ENCODE data around the gene TUBG2. TPM values are rescaled to one million over a fixed set of nuclear protein-coding genes. Genes with fewer than 3 reads are reported as not detected.

The TUBG2 gene
- total and polyA plus RNA-seq, 2 donors (not counting 1 experiment from before 2014, with no cell fraction given): 16.7 to 19.0 TPM

DNA sequence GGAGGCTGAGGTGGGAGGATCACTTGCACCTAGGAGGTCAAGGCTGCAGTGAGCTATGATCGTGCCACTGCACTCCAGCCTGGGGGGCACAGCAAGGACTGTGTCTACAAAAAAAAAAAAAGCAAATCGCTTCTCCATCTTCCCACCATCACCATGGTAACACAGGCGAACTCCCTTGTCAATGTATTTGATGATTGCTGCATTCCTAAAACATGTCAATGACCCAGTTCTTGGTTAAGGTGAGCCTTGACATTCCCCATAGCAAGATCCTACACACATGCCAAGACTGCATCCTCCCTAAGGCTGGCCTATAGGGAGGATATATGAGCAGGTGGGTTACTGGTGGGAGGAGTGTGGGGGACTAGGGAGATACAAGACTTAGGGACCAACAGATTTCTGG is 35.4 kb downstream of the TUBG2 start:
- intact Hi-C loops (cut with micrococcal nuclease): no loop called here
- no peak for DNase-seq
- POLR2A ChIA-PET: no interaction called here
- H3K27ac ChIP-seq (ENCODE audit: low read length in 2 of 2): no peak overlapping the region
- TF ChIP-seq, protein P1, sequence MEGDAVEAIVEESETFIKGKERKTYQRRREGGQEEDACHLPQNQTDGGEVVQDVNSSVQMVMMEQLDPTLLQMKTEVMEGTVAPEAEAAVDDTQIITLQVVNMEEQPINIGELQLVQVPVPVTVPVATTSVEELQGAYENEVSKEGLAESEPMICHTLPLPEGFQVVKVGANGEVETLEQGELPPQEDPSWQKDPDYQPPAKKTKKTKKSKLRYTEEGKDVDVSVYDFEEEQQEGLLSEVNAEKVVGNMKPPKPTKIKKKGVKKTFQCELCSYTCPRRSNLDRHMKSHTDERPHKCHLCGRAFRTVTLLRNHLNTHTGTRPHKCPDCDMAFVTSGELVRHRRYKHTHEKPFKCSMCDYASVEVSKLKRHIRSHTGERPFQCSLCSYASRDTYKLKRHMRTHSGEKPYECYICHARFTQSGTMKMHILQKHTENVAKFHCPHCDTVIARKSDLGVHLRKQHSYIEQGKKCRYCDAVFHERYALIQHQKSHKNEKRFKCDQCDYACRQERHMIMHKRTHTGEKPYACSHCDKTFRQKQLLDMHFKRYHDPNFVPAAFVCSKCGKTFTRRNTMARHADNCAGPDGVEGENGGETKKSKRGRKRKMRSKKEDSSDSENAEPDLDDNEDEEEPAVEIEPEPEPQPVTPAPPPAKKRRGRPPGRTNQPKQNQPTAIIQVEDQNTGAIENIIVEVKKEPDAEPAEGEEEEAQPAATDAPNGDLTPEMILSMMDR (IDR thresholded peaks at IDR 0.05): no peak
- TF ChIP-seq EZH2 (IDR thresholded peaks at IDR 0.05; ENCODE audit: borderline replicate concordance, insufficient read depth, low read depth, low read length, poor library complexity, severe bottlenecking): no peak
- H3K4me1 ChIP-seq (ENCODE audit: control insufficient read depth in 2 of 2, insufficient read depth in 2 of 2, low read length in 2 of 2): no peaks in the 10 kb centered on the region
- H3K27me3 ChIP-seq (replicated peaks in 1 of 4; ENCODE audit: control extremely low read depth in 1 of 4, control insufficient read depth in 3 of 4, insufficient read depth in 4 of 4, low read length in 3 of 4): no peaks in the 10 kb centered on the region
- H4K20me1 ChIP-seq (ENCODE audit: control insufficient read depth, insufficient read depth, low read length, poor library complexity, severe bottlenecking): no peaks in the 10 kb centered on the region
- no peak overlapping the region for H3K9ac ChIP-seq (ENCODE audit: low read length)
- H3K9me3 ChIP-seq (ENCODE audit: control extremely low read depth in 1 of 3, control insufficient read depth in 2 of 3, insufficient read depth in 1 of 3, low read length in 2 of 3): no peaks in the 10 kb centered on the region
- ATAC-seq (ENCODE audit: low read depth): no peak
- H3K27ac Mint-ChIP-seq: no peak overlapping the region
- H3K27me3 Mint-ChIP-seq: no peaks in the 10 kb centered on the region
- no peak overlapping the region for H2AFZ ChIP-seq (ENCODE audit: insufficient read depth, low read depth, low read length, poor library complexity, severe bottlenecking)
- H3K79me2 ChIP-seq (ENCODE audit: control insufficient read depth, insufficient read depth, low read length): no peaks in the 10 kb centered on the region
- H3K9me3 Mint-ChIP-seq (ENCODE audit: insufficient read depth): no peaks in the 10 kb centered on the region
- no CpG with 5 or more reads among the region's 3 CpGs for WGBS (ENCODE audit: insufficient coverage)
- CTCF ChIA-PET: interaction anchor here (0.6 kb wide), 1 partner anchor 764 kb away, joined by 3 read pairs; the partner anchor contains the start of gene ODAD4
- no peaks in the 10 kb centered on the region for H3K4me1 Mint-ChIP-seq
- no peak overlapping the region for H3K4me3 Mint-ChIP-seq
- no peak overlapping the region for H3K4me2 ChIP-seq (replicated peaks; ENCODE audit: low read depth, low read length, poor library complexity, severe bottlenecking)
- no peaks in the 10 kb centered on the region for H3K36me3 ChIP-seq (replicated peaks in 1 of 2; ENCODE audit: control extremely low read depth in 1 of 2, control insufficient read depth in 1 of 2, extremely low read depth in 1 of 2, insufficient read depth in 2 of 2, low read length in 1 of 2)
- H3K4me3 ChIP-seq (ENCODE audit: control extremely low read depth in 1 of 5, extremely low read depth in 1 of 5, insufficient read depth in 1 of 5, low read depth in 2 of 5, low read length in 4 of 5): no peak overlapping the region

DNA sequence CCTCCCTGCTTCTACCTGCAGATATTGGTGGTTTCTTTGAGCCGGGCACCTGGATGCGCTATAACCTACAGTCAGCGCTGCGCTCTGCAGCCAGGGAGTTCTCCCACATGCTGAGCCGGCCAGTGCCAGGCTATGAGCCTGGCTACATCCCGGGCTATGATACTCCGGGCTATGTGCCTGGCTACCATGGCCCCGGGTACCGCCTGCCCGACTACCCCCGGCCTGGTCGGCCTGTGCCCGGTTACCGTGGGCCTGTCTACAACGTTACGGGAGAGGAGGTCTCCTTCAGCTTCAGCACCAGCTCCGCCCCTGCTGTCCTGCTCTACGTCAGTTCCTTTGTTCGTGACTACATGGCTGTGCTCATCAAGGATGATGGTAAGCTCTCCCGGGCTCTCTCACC is 36.4 kb downstream of the TUBG2 start:
- H3K4me2 ChIP-seq (replicated peaks; ENCODE audit: low read depth, low read length, poor library complexity, severe bottlenecking): no peak overlapping the region
- H4K20me1 ChIP-seq (ENCODE audit: control insufficient read depth, insufficient read depth, low read length, poor library complexity, severe bottlenecking): no peaks in the 10 kb centered on the region
- no peaks in the 10 kb centered on the region for H3K27me3 Mint-ChIP-seq
- H3K4me3 Mint-ChIP-seq: no peak overlapping the region
- ATAC-seq (ENCODE audit: low read depth) (no peak), DNase-seq (no peak)
- 96% methylated on average over 16 of the region's 20 CpGs for WGBS (ENCODE audit: insufficient coverage)
- peaks cover under 1% of the 10 kb centered on the region for H3K4me1 Mint-ChIP-seq
- H3K27ac ChIP-seq (ENCODE audit: low read length in 2 of 2): no peak overlapping the region
- H3K27ac Mint-ChIP-seq: no peak overlapping the region
- no peaks in the 10 kb centered on the region for H3K4me1 ChIP-seq (ENCODE audit: control insufficient read depth in 2 of 2, insufficient read depth in 2 of 2, low read length in 2 of 2)
- ChIA-PET POLR2A (no interaction called here), CTCF (no interaction called here)
- H3K27me3 ChIP-seq (replicated peaks in 1 of 4; ENCODE audit: control extremely low read depth in 1 of 4, control insufficient read depth in 3 of 4, insufficient read depth in 4 of 4, low read length in 3 of 4): no peaks in the 10 kb centered on the region
- no peaks in the 10 kb centered on the region for H3K9me3 Mint-ChIP-seq (ENCODE audit: insufficient read depth)
- H3K79me2 ChIP-seq (ENCODE audit: control insufficient read depth, insufficient read depth, low read length): no peaks in the 10 kb centered on the region
- H2AFZ ChIP-seq (ENCODE audit: insufficient read depth, low read depth, low read length, poor library complexity, severe bottlenecking): no peak overlapping the region
- intact Hi-C loops (cut with micrococcal nuclease): no loop called here
- no peak for TF ChIP-seq EZH2 (IDR thresholded peaks at IDR 0.05; ENCODE audit: borderline replicate concordance, insufficient read depth, low read depth, low read length, poor library complexity, severe bottlenecking)
- TF ChIP-seq, protein P1 (IDR thresholded peaks at IDR 0.05): no peak
- no peak overlapping the region for H3K4me3 ChIP-seq (ENCODE audit: control extremely low read depth in 1 of 5, extremely low read depth in 1 of 5, insufficient read depth in 1 of 5, low read depth in 2 of 5, low read length in 4 of 5)
- H3K9me3 ChIP-seq (ENCODE audit: control extremely low read depth in 1 of 3, control insufficient read depth in 2 of 3, insufficient read depth in 1 of 3, low read length in 2 of 3): no peaks in the 10 kb centered on the region
- peaks cover 0 to 7% of the 10 kb centered on the region in 2 experiments for H3K36me3 ChIP-seq (replicated peaks in 1 of 2; ENCODE audit: control extremely low read depth in 1 of 2, control insufficient read depth in 1 of 2, extremely low read depth in 1 of 2, insufficient read depth in 2 of 2, low read length in 1 of 2)
- H3K9ac ChIP-seq (ENCODE audit: low read length): no peak overlapping the region
